Measurements from ENCODE around the gene FGF14.

FGF14 gene

DNA sequence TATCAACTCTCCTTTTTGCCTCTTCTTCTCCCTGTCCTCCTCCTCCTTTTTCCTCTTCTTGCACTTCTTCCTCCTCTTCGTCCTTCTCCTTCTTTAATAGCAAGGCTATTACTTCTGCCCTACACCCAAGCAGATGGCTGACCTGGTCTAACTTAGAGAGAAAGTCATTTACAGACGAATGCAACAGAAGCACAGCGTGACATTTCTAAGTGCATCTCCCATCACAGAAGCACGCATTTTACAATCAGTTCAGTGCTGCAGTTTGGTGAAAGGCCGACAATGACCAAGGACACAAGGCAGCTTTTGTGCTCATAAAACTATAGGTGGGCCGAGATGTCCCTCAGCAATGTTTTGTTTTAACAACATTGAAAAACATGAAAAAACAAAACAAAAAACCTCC is 231.5 kb downstream of the FGF14 start:
- no peak for TF ChIP-seq CTCF (IDR thresholded peaks at IDR 0.05; ENCODE audit: extremely low read depth, insufficient read depth, missing control alignments)
- no peak for DNase-seq (ENCODE audit: low spot score)
- in situ Hi-C loops (cut with MboI; ENCODE audit: low pct_unique_long_range_greater_than_20kb, low sequenced_read_pairs, unreplicated experiment) = no loop called here

DNA sequence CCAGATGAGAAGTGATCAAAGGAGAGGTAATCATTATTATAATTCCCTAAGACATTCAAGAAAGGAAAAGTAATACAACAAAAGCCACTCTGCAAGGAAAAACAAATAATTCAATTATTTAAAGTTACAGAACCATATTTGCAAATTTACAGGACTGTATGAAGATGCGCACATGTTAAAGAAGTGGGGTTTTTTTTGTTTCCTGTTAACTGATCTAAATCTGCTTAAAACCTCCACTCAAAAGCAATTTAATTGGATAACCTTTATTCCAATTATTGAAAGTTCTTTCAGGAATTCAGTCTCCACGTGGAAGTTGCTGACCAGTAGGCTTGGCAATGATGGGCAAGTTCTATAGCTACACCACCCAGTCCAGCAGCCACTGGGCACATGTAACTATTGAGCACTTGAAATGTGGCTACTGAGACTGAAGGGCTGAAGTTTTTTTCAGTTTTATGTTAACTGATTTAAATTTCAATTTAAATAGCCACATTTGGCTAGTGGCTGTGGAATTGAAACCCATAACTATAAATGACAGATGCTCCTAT is 232.3 kb downstream of the FGF14 start:
- TF ChIP-seq CTCF (IDR thresholded peaks at IDR 0.05; ENCODE audit: extremely low read depth, insufficient read depth, missing control alignments) = no peak

GRCh38 chr13:102152790-102153189 is 249.1 kb downstream of the FGF14 start:
- in situ Hi-C loops (cut with MboI; ENCODE audit: low pct_unique_long_range_greater_than_20kb, low sequenced_read_pairs, unreplicated experiment) = no loop called here

More for the DNA sequence above, 232.3 kb downstream of the FGF14 start:
- no peak for DNase-seq (ENCODE audit: low spot score)
- in situ Hi-C loops (cut with MboI; ENCODE audit: low pct_unique_long_range_greater_than_20kb, low sequenced_read_pairs, unreplicated experiment) = no loop called here

GRCh38 chr13:102147353-102147752 is 254.5 kb downstream of the FGF14 start:
- no peak for DNase-seq (ENCODE audit: low spot score)
- in situ Hi-C loops (cut with MboI; ENCODE audit: low pct_unique_long_range_greater_than_20kb, low sequenced_read_pairs, unreplicated experiment) = no loop called here
- TF ChIP-seq CTCF (IDR thresholded peaks at IDR 0.05; ENCODE audit: extremely low read depth, insufficient read depth, missing control alignments) = no peak

More at GRCh38 chr13:102152790-102153189, 249.1 kb downstream of the FGF14 start:
- no peak for TF ChIP-seq CTCF (IDR thresholded peaks at IDR 0.05; ENCODE audit: extremely low read depth, insufficient read depth, missing control alignments)
- no peak for DNase-seq (ENCODE audit: low spot score)

DNA sequence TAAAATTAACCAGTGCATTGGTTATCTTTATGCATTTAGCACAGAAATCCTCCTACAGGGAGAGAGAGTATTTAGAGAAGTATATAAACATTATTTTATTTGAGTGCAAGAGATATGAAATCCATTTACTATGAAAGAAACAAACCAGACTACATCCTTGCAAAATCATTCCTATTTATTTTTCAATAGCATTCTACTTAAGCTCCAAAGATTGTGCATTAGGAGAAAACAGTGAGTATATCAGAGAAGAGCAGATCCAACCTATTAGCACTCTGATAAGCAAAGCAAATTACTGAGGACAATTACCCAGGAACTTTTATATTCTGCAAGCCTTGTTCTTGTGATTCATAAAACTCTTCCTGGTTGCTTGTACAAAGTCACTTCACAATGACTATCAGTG is 256.1 kb downstream of the FGF14 start:
- in situ Hi-C loops (cut with MboI; ENCODE audit: low pct_unique_long_range_greater_than_20kb, low sequenced_read_pairs, unreplicated experiment) = no loop called here
- DNase-seq (ENCODE audit: low spot score) = no peak
- no peak for TF ChIP-seq CTCF (IDR thresholded peaks at IDR 0.05; ENCODE audit: extremely low read depth, insufficient read depth, missing control alignments)

DNA sequence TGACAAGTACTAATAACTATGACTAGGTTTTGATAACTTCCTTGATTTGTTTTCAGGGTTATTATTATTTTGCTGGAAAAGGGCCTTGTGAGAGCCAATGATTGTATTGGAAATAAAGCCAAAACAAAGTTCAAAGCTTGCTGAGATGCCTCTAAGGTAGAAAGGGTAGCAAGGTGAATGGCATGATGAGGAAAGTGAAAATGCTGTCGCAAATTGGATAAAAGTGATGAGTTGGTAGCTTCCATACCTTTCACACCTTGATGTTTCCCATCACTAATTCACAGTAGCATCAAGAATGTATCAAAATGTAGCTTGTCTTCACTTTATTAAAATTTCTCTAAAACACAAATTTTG is 259.4 kb downstream of the FGF14 start:
- no peak for DNase-seq (ENCODE audit: low spot score)
- TF ChIP-seq CTCF (IDR thresholded peaks at IDR 0.05; ENCODE audit: extremely low read depth, insufficient read depth, missing control alignments) = no peak
- in situ Hi-C loops (cut with MboI; ENCODE audit: low pct_unique_long_range_greater_than_20kb, low sequenced_read_pairs, unreplicated experiment) = no loop called here

Measured in GM13977 (cell line).